GM08714 (cell line): Measurements from ENCODE around the gene RNF130.
"Not testable (repeated sequence)": the region's sequence is repeated elsewhere in the genome, so short reads cannot be mapped to it uniquely, and the experiment has no call there.

Experiments
- H3K4me3 ChIP-seq: fragments of 200-500 bp; sonication (Bioruptor generic); 2 replicates; pipeline ENCODE4 v1.5.1; 2014; ENCODE audit warnings: mild to moderate bottlenecking, low read length, inconsistent platforms
- ZNF274 ChIP-seq: IDR thresholded peaks from 2 replicates; pipeline ENCODE4 v1.6.1; 2012; ENCODE audit warnings: mild to moderate bottlenecking, low read depth, low read length

RNF130 gene

DNA sequence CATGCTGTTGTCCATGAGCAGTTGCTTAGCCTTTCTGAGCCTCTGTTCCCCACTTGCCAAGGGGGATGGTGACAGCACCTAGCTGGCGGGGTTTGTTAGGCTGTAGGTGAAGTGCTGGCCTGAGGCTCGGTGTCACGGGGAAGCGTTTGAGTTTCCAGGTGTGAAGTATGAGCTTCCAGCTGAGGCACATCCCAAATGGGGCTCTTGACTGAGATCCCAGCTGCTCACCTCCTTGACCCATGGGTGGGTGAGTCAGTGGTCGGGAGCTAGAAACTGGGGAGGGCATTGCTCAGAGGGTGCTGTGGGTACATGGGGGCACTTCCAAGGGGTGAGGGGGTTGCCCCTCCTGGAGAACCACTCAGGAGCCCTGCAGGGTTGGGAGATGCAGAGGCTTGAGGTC, 26.4 kb upstream of the RNF130 start:
- TF ChIP-seq ZNF274 = no peak
- no peak overlapping the region for H3K4me3 ChIP-seq

GRCh38 chr5:180097163-180097894, 25.8 kb upstream of the RNF130 start:
- TF ChIP-seq ZNF274 = no peak
- H3K4me3 ChIP-seq = no peak overlapping the region

DNA sequence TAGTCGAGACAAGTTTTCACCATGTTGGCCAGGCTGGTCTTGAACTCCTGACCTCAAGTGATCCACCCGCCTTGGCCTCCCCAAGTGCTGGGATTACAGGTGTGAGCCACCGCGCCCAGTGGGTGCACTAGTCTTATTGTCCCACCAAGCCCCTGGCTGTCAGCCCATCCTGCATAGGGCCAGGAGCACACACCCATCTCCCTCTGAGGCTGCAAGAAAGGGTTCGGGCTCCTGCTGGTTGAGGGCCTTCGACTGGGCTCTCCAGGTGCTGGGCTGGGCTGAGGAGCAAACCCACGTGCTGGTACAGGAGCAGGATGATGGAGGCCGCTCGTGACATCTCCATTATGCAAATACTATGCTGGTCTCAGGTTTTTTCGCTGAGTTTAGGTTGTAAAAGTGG, 25.1 kb upstream of the RNF130 start:
- H3K4me3 ChIP-seq = no peak overlapping the region
- TF ChIP-seq ZNF274 = no peak

- no peak overlapping the region for H3K4me3 ChIP-seq
These were observed 24.0 kb upstream of the RNF130 start for GRCh38 chr5:180095545-180095944.

DNA sequence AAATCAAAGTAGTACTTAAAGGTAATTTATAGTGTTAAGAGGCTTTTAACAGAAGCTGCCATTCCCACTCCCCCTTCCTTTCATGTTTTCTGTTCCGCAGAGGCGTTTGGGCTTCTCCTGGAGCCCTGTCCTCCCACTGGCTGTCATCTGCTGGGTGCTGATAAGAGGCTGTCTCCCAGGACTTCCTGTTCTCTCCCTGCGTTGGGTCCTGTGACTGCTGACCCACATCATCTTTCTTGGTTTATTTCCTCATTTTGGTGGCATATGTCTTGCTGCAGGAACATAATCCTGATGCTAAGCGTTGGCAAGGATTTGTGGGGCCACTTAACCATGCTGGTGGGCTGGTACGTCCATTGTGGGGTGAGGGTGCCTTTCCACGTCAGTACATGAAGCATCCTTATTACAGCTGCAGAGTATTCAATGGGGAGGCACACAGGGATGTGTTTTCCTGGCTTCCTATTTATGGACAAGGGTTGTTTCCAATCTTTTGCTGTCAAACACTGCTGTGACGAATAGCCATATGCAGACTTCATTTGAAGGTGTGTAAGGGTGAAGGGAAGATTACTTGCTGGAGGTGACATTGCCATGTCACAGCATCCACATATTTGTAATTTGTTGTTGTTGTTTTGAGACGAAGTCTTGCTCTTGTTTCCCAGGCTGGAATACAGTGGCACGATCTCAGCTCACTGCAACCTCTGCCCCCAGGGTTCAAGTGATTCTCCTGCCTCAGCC, 22.3 kb upstream of the RNF130 start:
- no peak overlapping the region for H3K4me3 ChIP-seq
- no peak for TF ChIP-seq ZNF274

More at GRCh38 chr5:180095545-180095944, 24.0 kb upstream of the RNF130 start:
- TF ChIP-seq ZNF274 = no peak

GRCh38 chr5:180093241-180093640, 21.7 kb upstream of the RNF130 start:
- TF ChIP-seq ZNF274 = no peak
- H3K4me3 ChIP-seq = no peak overlapping the region

DNA sequence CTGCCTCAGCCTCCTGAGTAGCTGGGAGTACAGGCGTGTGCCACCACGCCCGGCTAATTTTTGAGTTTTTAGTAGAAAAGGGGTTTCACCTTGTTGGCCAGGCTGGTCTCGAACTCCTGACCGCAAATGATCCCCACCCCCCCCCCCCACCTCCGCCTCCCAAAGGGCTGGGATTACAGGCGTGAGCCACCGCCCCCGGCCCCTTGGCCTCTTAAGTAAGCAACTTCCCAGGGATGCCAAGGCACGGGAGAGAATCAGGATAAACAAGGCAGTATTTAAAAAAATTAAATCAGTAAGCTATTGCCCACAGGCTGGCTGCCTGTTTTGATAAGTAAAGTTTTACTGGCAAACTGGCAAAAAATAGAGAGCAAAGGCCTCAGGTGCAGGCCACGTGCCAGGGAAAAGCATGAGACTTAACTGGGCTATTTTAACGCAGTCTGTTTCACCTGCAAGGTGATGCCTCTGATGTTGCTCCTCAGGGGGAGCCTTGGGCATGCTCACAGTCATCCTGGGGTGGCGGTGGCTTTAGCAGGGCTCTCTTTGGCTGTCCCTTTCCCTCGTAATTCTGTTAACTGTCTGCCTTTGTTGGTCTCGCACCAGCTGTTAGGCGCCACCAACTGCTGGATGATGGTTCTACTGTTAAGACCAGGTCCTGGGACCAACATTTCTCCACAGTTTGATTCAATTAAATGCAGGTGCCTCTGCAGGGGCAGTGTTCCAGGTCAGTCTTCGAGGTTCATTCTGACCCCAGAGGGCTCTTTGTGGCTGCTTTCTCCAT, 19.4 kb upstream of the RNF130 start:
- TF ChIP-seq ZNF274 = no peak
- H3K4me3 ChIP-seq = no peak overlapping the region

DNA sequence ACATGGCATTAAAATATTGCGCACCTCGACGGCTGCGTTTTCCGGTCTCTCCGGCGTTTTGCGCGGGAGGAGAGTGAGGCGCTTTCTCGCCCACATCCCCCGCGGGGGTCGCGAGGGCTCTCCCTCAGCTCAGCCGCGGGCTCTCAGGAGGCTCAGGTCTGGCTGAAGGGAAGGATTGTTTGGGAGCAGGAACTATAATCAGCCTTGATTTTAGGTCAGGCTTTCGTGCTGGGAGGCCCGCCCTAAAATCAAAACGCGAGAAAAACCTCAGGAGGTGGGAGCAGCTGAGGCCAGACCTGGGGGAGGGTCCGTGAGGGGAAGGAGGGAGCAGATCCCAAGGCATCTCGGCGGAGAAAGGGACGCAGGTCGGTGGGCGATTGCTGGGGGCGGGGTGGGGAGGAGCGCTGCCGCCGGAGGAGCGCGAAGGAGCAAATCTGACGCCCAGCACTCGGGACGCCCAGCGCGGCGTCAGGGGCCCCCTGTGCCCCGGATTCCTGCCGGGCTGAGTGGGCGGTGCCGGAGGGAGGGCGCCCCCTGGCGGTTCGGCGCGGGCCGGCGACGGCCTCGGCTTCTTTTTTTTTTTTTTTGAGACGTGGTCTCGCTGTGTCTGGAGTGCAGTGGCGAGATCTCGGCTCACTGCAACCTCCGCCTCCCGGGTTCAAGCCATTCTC, 18.7 kb upstream of the RNF130 start:
- no peak for TF ChIP-seq ZNF274

DNA sequence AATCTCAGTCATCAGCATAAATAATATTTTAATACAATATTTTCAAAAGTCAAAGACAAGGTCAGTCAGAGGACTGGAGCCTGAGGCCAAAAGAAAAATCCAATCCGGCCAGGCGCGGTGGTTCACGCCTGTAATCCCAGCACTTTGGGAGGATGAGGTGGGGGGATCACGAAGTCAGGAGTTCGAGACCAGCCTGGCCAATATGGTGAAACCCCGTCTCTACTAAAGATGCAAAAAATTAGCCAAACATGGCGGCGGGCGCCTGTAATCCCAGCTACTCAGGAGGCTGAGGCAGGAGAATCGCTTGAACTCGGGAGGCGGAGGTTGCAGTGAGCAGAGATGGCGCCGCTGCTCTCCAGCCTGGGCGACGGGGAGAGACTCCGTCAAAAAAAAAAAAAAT, 18.1 kb upstream of the RNF130 start:
- not testable (repeated sequence) for H3K4me3 ChIP-seq

More for the DNA sequence above, 18.7 kb upstream of the RNF130 start:
- H3K4me3 ChIP-seq = no peak overlapping the region

GRCh38 chr5:180088561-180088960, 17.0 kb upstream of the RNF130 start:
- TF ChIP-seq ZNF274 = no peak
- H3K4me3 ChIP-seq = no peak overlapping the region

DNA sequence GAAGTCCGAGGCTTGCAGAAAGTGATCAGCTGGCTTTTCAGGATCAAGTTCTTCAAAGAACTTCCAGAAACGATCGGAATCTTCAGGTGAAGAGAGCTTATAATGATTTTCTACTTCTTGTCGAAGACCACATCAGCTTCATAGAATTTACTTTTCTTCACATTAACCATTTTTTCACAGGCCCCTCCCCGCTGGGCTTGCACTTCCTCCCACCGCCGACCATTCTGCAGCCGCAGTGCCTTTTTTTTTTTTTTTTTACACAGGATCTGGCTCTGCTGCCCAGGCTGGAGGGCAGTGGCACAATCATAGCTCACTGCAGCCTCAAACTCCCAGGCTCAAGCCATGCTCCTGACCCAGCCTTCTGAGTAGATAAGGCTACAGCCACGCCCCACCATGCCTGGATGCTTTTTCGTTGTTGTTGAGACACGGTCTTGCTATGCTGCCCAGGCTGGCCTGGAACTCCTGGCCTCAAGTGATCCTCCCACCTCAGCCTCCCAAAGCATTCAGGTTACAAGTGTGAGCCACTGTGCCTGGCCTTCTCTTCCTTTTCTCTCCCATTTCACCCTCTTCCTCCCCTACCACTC, 15.3 kb upstream of the RNF130 start:
- no peak overlapping the region for H3K4me3 ChIP-seq
- TF ChIP-seq ZNF274 = no peak

GRCh38 chr5:180085837-180086236, 14.3 kb upstream of the RNF130 start:
- TF ChIP-seq ZNF274 = no peak

DNA sequence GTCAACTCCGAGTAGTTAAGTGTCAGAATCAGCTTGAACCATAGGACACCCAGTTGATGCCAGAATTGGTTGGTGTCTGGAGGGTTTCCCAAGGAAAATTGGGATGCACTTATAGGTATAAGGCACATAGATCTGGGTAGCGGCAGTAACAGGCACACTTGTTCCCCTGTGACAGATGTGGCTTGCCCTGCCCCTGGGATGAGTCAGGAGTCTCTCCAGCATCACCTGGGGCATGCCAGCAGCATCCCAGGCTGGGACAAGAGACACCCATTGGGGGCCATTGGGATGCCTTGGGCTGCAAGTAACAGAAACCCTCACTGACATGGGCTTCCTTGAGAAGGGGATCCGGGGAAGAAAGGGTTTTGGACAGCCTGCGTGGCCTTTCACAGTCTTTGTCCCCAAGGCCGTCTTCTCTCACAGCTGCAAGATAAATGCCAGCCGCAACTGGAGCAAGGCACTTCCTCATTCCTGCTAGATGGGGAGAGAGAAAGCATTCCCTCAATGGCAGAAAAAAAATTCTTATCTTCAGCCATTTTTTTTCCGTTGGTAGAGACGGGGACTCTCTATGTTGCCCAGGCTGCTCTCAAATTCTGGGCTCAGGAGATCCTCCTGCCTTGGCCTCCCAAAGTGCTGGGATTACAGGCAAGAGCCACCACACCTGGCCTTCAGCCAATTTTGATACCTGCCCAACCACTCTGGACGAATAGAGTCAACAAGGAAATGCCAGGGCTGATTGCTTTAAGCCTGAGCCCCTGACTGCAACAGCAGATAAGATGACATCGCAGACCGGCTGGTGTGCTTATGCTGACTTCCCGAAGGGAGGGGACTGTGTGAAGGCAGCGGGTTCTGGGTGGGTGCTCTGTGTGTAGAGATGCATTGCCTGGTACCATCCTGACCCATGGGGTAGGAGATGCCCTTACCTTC, 13.3 kb upstream of the RNF130 start:
- no peak for TF ChIP-seq ZNF274
- H3K4me3 ChIP-seq = no peak overlapping the region

More at GRCh38 chr5:180085837-180086236, 14.3 kb upstream of the RNF130 start:
- H3K4me3 ChIP-seq = no peak overlapping the region
